WTC11 (cell line): Measurements from ENCODE around the gene SCN9A. TPM values are rescaled to one million over a fixed set of nuclear protein-coding genes. Genes with fewer than 3 reads are reported as not detected.

ENCODE experiments used
- ATAC-seq: fragments of 200-7000 bp; cut with Tn5 transposase; 2 replicates; pipeline ENCODE4 v1.10.0; 2021; ENCODE audit warnings: mild to moderate bottlenecking, moderate library complexity
- CTCF ChIA-PET: fragments of 300-600 bp; sonication (Branson Sonifier 250); formaldehyde crosslinking; loops from one replicate; lab custom pipeline; 2021; ENCODE audit warnings: antibody characterized with exemption; lab: Charles Lee
- POLR2A ChIA-PET: fragments of 350-600 bp; sonication (Branson Sonifier 250); formaldehyde crosslinking; loops from one replicate; lab custom pipeline; 2021; ENCODE audit warnings: antibody characterized with exemption; lab: Charles Lee
- DNase-seq: peaks from one replicate; pipeline ENCODE4 v3.0.0; 2021; ENCODE audit warnings: low spot score
- H3K27ac Mint-ChIP-seq: 2 replicates; pipeline ENCODE4 v1.8.0; 2021; ENCODE audit warnings: mixed read lengths
- H3K27me3 Mint-ChIP-seq: 2 replicates; pipeline ENCODE4 v1.8.0; 2021; ENCODE audit warnings: low read depth, mild to moderate bottlenecking, moderate library complexity, mixed read lengths
- H3K36me3 Mint-ChIP-seq: 2 replicates; pipeline ENCODE4 v1.8.0; 2021; ENCODE audit warnings: mixed read lengths
- H3K4me1 Mint-ChIP-seq: 2 replicates; pipeline ENCODE4 v1.8.0; 2022; ENCODE audit warnings: mixed read lengths
- H3K4me3 Mint-ChIP-seq: 2 replicates; pipeline ENCODE4 v1.8.0; 2021; ENCODE audit warnings: mild to moderate bottlenecking, moderate library complexity, mixed read lengths
- H3K9me3 Mint-ChIP-seq: 2 replicates; pipeline ENCODE4 v1.8.0; 2021; ENCODE audit warnings: mixed read lengths
- AFF4 ChIP-seq: sonication (generic); formaldehyde crosslinking; IDR thresholded peaks from 2 replicates; pipeline ENCODE4 v1.8.1; 2023; ENCODE audit warnings: mild to moderate bottlenecking, missing genetic modification reagents, borderline replicate concordance
- ATF1 ChIP-seq: sonication (generic); formaldehyde crosslinking; IDR thresholded peaks from 2 replicates; pipeline ENCODE4 v1.8.1; 2023; ENCODE audit warnings: mild to moderate bottlenecking, moderate library complexity, missing genetic modification reagents
- CREB1 ChIP-seq: sonication (generic); formaldehyde crosslinking; IDR thresholded peaks from 2 replicates; pipeline ENCODE4 v1.8.0; 2023; ENCODE audit warnings: mild to moderate bottlenecking, missing genetic modification reagents
- CREM ChIP-seq: sonication (generic); formaldehyde crosslinking; IDR thresholded peaks from 2 replicates; pipeline ENCODE4 v1.8.1; 2022; ENCODE audit warnings: mild to moderate bottlenecking, missing genetic modification reagents, moderate library complexity
- E2F4 ChIP-seq: sonication (generic); formaldehyde crosslinking; IDR thresholded peaks from 2 replicates; pipeline ENCODE4 v1.8.1; 2022; ENCODE audit warnings: low read depth, mild to moderate bottlenecking, moderate library complexity, missing genetic modification reagents, borderline replicate concordance
- ETV6 ChIP-seq: sonication (generic); formaldehyde crosslinking; IDR thresholded peaks from 2 replicates; pipeline ENCODE4 v1.8.1; 2022; ENCODE audit warnings: mild to moderate bottlenecking, missing genetic modification reagents
- FOXJ3 ChIP-seq: sonication (generic); formaldehyde crosslinking; IDR thresholded peaks from 2 replicates; pipeline ENCODE4 v1.9.0; 2021; ENCODE audit warnings: missing genetic modification reagents, mild to moderate bottlenecking, borderline replicate concordance
- FOXK1 ChIP-seq: sonication (generic); formaldehyde crosslinking; IDR thresholded peaks from 2 replicates; pipeline ENCODE4 v1.8.0; 2022; ENCODE audit warnings: mild to moderate bottlenecking, moderate library complexity, missing genetic modification reagents
- FOXP1 ChIP-seq: sonication (generic); formaldehyde crosslinking; IDR thresholded peaks from 2 replicates; pipeline ENCODE4 v1.8.0; 2022; ENCODE audit warnings: missing genetic modification reagents, mild to moderate bottlenecking, moderate library complexity, borderline replicate concordance
- GABPB1 ChIP-seq: sonication (generic); formaldehyde crosslinking; IDR thresholded peaks from 2 replicates; pipeline ENCODE4 v1.8.1; 2023; ENCODE audit warnings: mild to moderate bottlenecking, missing genetic modification reagents
- GTF2I ChIP-seq: fragments of 250-450 bp; sonication (Bioruptor Pico); conservative IDR thresholded peaks from 2 replicates; pipeline ENCODE4 v1.4.0; 2021; ENCODE audit warnings: mild to moderate bottlenecking
- JUN ChIP-seq: sonication (generic); formaldehyde crosslinking; IDR thresholded peaks from 2 replicates; pipeline ENCODE4 v1.8.0; 2023; ENCODE audit warnings: mild to moderate bottlenecking, missing genetic modification reagents
- KAT7 ChIP-seq: sonication (generic); formaldehyde crosslinking; IDR thresholded peaks from 2 replicates; pipeline ENCODE4 v1.8.1; 2023; ENCODE audit warnings: missing genetic modification reagents, mild to moderate bottlenecking, borderline replicate concordance
- PRRX2 ChIP-seq: fragments of 250-450 bp; sonication (Bioruptor Pico); IDR thresholded peaks from 2 replicates; pipeline ENCODE4 v1.8.0; 2021; ENCODE audit warnings: mild to moderate bottlenecking
- SOX15 ChIP-seq: fragments of 250-450 bp; sonication (Bioruptor Pico); IDR thresholded peaks from 2 replicates; pipeline ENCODE4 v1.9.0; 2021; ENCODE audit warnings: mild to moderate bottlenecking
- STAT6 ChIP-seq: sonication (generic); formaldehyde crosslinking; conservative IDR thresholded peaks from 2 replicates; pipeline ENCODE4 v1.8.1; 2023; ENCODE audit warnings: mild to moderate bottlenecking, low read depth, missing genetic modification reagents, moderate library complexity
- USF2 ChIP-seq: sonication (generic); formaldehyde crosslinking; IDR thresholded peaks from 2 replicates; pipeline ENCODE4 v1.8.1; 2023; ENCODE audit warnings: mild to moderate bottlenecking, missing genetic modification reagents, moderate library complexity
- ZNF232 ChIP-seq: sonication (generic); formaldehyde crosslinking; IDR thresholded peaks from 2 replicates; pipeline ENCODE4 v1.8.0; 2022; ENCODE audit warnings: mild to moderate bottlenecking, missing genetic modification reagents
- ZSCAN18 ChIP-seq: fragments of 250-450 bp; sonication (Bioruptor Pico); IDR thresholded peaks from 2 replicates; pipeline ENCODE4 v2.1.2; 2022; ENCODE audit warnings: mild to moderate bottlenecking, moderate library complexity
- total RNA-seq: library from RNA; stranded (reverse); gene quantifications from 3 replicates; pipeline ENCODE4 v1.2.3, GENCODE V29; 2021

SCN9A gene
- total RNA-seq, 1 experiment from 2014 or later = 7.3 TPM

GRCh38 chr2:166230724-166231070, 145.0 kb downstream of the SCN9A start:
- no peak overlapping the region for H3K27ac Mint-ChIP-seq
- no peaks in the 10 kb centered on the region for H3K9me3 Mint-ChIP-seq
- POLR2A ChIA-PET = no interaction called here
- CTCF ChIA-PET = no interaction called here
- ATAC-seq = no peak
- H3K36me3 Mint-ChIP-seq = no peaks in the 10 kb centered on the region
- H3K4me1 Mint-ChIP-seq = peaks cover 6% of the 10 kb centered on the region; the same call in 1 of the 2 replicates
- TF ChIP-seq PRRX2 (CRISPR knock-in tag) (no peak), ZNF232 (no peak), FOXK1 (CRISPR knock-in tag) (no peak), USF2 (CRISPR knock-in tag) (no peak), ZSCAN18 (no peak)
- DNase-seq = no peak
- H3K27me3 Mint-ChIP-seq = no peaks in the 10 kb centered on the region
- H3K4me3 Mint-ChIP-seq = no peak overlapping the region

- Mint-ChIP-seq H3K27me3 (no peaks in the 10 kb centered on the region), H3K9me3 (no peaks in the 10 kb centered on the region), H3K36me3 (no peaks in the 10 kb centered on the region), H3K4me3 (no peak overlapping the region), H3K27ac (no peak overlapping the region; the same call in 1 of the 2 replicates)
- ATAC-seq (no peak), DNase-seq (no peak)
- ChIA-PET CTCF (no interaction called here), POLR2A (no interaction called here)
- TF ChIP-seq GTF2I (CRISPR knock-in tag) (no peak), GABPB1 (CRISPR knock-in tag) (peak; percentile 49; the same call in 1 of the 2 replicates), SOX15 (CRISPR knock-in tag) (no peak)
- TF ChIP-seq, all 79 proteins: peak for 1
- peaks cover 6% of the 10 kb centered on the region; the same call in 1 of the 2 replicates for H3K4me1 Mint-ChIP-seq
Observed at GRCh38 chr2:166230024-166230723, 145.6 kb downstream of the SCN9A start.

GRCh38 chr2:166229678-166230023, 146.1 kb downstream of the SCN9A start:
- Mint-ChIP-seq H3K27me3 (no peaks in the 10 kb centered on the region), H3K36me3 (no peaks in the 10 kb centered on the region), H3K4me1 (peaks cover 6% of the 10 kb centered on the region; the same call in 1 of the 2 replicates), H3K27ac (no peak overlapping the region), H3K4me3 (no peak overlapping the region), H3K9me3 (no peaks in the 10 kb centered on the region)
- ATAC-seq (no peak), DNase-seq (no peak)
- ChIA-PET POLR2A (no interaction called here), CTCF (no interaction called here)
- TF ChIP-seq JUN (CRISPR knock-in tag) = no peak
- no peak for TF ChIP-seq ETV6 (CRISPR knock-in tag)
- TF ChIP-seq ATF1 (CRISPR knock-in tag) = no peak

- ATAC-seq (no peak), DNase-seq (no peak)
- H3K27ac Mint-ChIP-seq = no peak overlapping the region
- POLR2A ChIA-PET = no interaction called here
- H3K27me3 Mint-ChIP-seq = no peaks in the 10 kb centered on the region
- TF ChIP-seq AFF4 (CRISPR knock-in tag) = no peak
- TF ChIP-seq STAT6 (CRISPR knock-in tag) = no peak
- no peak for TF ChIP-seq FOXP1
- no peak for TF ChIP-seq E2F4 (CRISPR knock-in tag)
- no peak for TF ChIP-seq CREB1
- TF ChIP-seq CREM = no peak
- TF ChIP-seq KAT7 = no peak
- TF ChIP-seq FOXJ3 = no peak
- no peaks in the 10 kb centered on the region for H3K36me3 Mint-ChIP-seq
- CTCF ChIA-PET = no interaction called here
- H3K9me3 Mint-ChIP-seq = no peaks in the 10 kb centered on the region
- no peak overlapping the region for H3K4me3 Mint-ChIP-seq
- no peaks in the 10 kb centered on the region for H3K4me1 Mint-ChIP-seq
Observed at GRCh38 chr2:166224197-166224596, 151.5 kb downstream of the SCN9A start.
